A549 (cell line): ENCODE data around the gene CAP2.

ENCODE experiments used
- CHD4 ChIP-seq: fragments of 200-600 bp; sonication (generic); IDR thresholded peaks from 2 replicates; pipeline ENCODE4 v1.6.1; 2016; ENCODE audit warnings: antibody characterized with exemption, mild to moderate bottlenecking, borderline replicate concordance
- CTCF ChIP-seq: fragments of >200 bp; sonication (Bioruptor Twin); formaldehyde crosslinking; IDR thresholded peaks from 3 replicates; pipeline ENCODE4 v1.5.1; 2016
- EP300 ChIP-seq, 2 experiments: fragments of >200 bp; sonication (Bioruptor Twin); formaldehyde crosslinking; IDR thresholded peaks; 2 replicates in 1 of 2; 3 replicates in 1 of 2; pipeline ENCODE4 v1.6.1; 2016 to 2017
- JUNB ChIP-seq: fragments of >200 bp; sonication (Bioruptor Twin); formaldehyde crosslinking; IDR thresholded peaks from 2 replicates; pipeline ENCODE4 v1.6.1; 2016
- KDM5A ChIP-seq: fragments of 200-600 bp; sonication (generic); IDR thresholded peaks from 2 replicates; pipeline ENCODE4 v1.6.1; 2016; ENCODE audit warnings: antibody characterized with exemption, mild to moderate bottlenecking
- POLR2A ChIP-seq: IDR thresholded peaks from 2 replicates; pipeline ENCODE4 v1.6.1; 2012; ENCODE audit warnings: mild to moderate bottlenecking, low read length
- REST ChIP-seq: fragments of 200-600 bp; sonication (generic); IDR thresholded peaks from 2 replicates; pipeline ENCODE4 v1.6.1; 2016; ENCODE audit warnings: antibody characterized with exemption, mild to moderate bottlenecking, moderate library complexity
- TFCP2L1 ChIP-seq: fragments of 250-450 bp; sonication (Bioruptor Pico); IDR thresholded peaks from 2 replicates; pipeline ENCODE4 v1.5.0; 2021; ENCODE audit warnings: mild to moderate bottlenecking

GRCh38 chr6:17413313-17413750, 19.9 kb downstream of the CAP2 start:
- TF ChIP-seq CHD4: no peak
- no peak for TF ChIP-seq CTCF
- TF ChIP-seq EP300 (IDR thresholded peaks at IDR 0.05): no peak
- TF ChIP-seq JUNB: no peak
- TF ChIP-seq TFCP2L1 (CRISPR knock-in tag): no peak
- no peak for TF ChIP-seq POLR2A
- TF ChIP-seq REST: no peak
- no peak for TF ChIP-seq KDM5A
